WTC11 (cell line): Measurements from ENCODE around the gene TCTN2. TPM values are rescaled to one million over a fixed set of nuclear protein-coding genes. Genes with fewer than 3 reads are reported as not detected.

Experiments used
- CDX4 ChIP-seq: fragments of 250-450 bp; sonication (Bioruptor Pico); IDR thresholded peaks from 2 replicates; pipeline ENCODE4 v1.9.0; 2021; ENCODE audit warnings: moderate library complexity, mild to moderate bottlenecking, inconsistent platforms, borderline replicate concordance
- CTCF ChIP-seq: fragments of 200-600 bp; IDR thresholded peaks from 2 replicates; pipeline ENCODE4 v1.8.0; 2022; ENCODE audit warnings: antibody characterized with exemption
- ESRRA ChIP-seq: sonication (generic); formaldehyde crosslinking; IDR thresholded peaks from 2 replicates; pipeline ENCODE4 v1.8.1; 2022; ENCODE audit warnings: mild to moderate bottlenecking, missing genetic modification reagents, borderline replicate concordance
- FOXJ3 ChIP-seq: sonication (generic); formaldehyde crosslinking; IDR thresholded peaks from 2 replicates; pipeline ENCODE4 v1.9.0; 2021; ENCODE audit warnings: missing genetic modification reagents, mild to moderate bottlenecking, borderline replicate concordance
- FOXP4 ChIP-seq: sonication (generic); formaldehyde crosslinking; IDR thresholded peaks from 2 replicates; pipeline ENCODE4 v1.8.0; 2022; ENCODE audit warnings: mild to moderate bottlenecking, missing genetic modification reagents
- GABPB1 ChIP-seq: sonication (generic); formaldehyde crosslinking; IDR thresholded peaks from 2 replicates; pipeline ENCODE4 v1.8.1; 2023; ENCODE audit warnings: mild to moderate bottlenecking, missing genetic modification reagents
- GRHL2 ChIP-seq: fragments of 250-450 bp; sonication (Bioruptor Pico); IDR thresholded peaks from 2 replicates; pipeline ENCODE4 v1.8.0; 2022; ENCODE audit warnings: mild to moderate bottlenecking, moderate library complexity; ENCODE audit not compliant: insufficient replicate concordance, severe bottlenecking
- IRF2 ChIP-seq: sonication (generic); formaldehyde crosslinking; IDR thresholded peaks from 2 replicates; pipeline ENCODE4 v1.8.0; 2022; ENCODE audit warnings: low read depth, missing genetic modification reagents, borderline replicate concordance
- MXD4 ChIP-seq: fragments of 250-450 bp; sonication (Bioruptor Pico); IDR thresholded peaks from 2 replicates; pipeline ENCODE4 v1.8.0; 2021; ENCODE audit warnings: mild to moderate bottlenecking, moderate library complexity, borderline replicate concordance
- NFATC4 ChIP-seq: fragments of 250-450 bp; sonication (Bioruptor Pico); IDR thresholded peaks from 2 replicates; pipeline ENCODE4 v1.9.0; 2021; ENCODE audit warnings: mild to moderate bottlenecking
- NR1H2 ChIP-seq: sonication (generic); formaldehyde crosslinking; IDR thresholded peaks from 2 replicates; pipeline ENCODE4 v1.9.0; 2021; ENCODE audit warnings: mild to moderate bottlenecking, moderate library complexity, missing genetic modification reagents
- OVOL2 ChIP-seq: fragments of 250-450 bp; sonication (Bioruptor Pico); IDR thresholded peaks from 2 replicates; pipeline ENCODE4 v1.9.0; 2021; ENCODE audit warnings: mild to moderate bottlenecking, borderline replicate concordance
- SMAD3 ChIP-seq: sonication (generic); formaldehyde crosslinking; IDR thresholded peaks from 2 replicates; pipeline ENCODE4 v1.8.0; 2022; ENCODE audit warnings: missing genetic modification reagents, mild to moderate bottlenecking, borderline replicate concordance
- TCF7 ChIP-seq: sonication (generic); formaldehyde crosslinking; IDR thresholded peaks from 2 replicates; pipeline ENCODE4 v1.8.0; 2022; ENCODE audit warnings: mild to moderate bottlenecking, low read depth, missing genetic modification reagents, moderate library complexity
- ZBTB21 ChIP-seq: sonication (generic); formaldehyde crosslinking; IDR thresholded peaks from 2 replicates; pipeline ENCODE4 v1.8.1; 2023; ENCODE audit warnings: mild to moderate bottlenecking, missing genetic modification reagents, borderline replicate concordance
- ZMAT4 ChIP-seq: fragments of 250-450 bp; sonication (Bioruptor Pico); IDR thresholded peaks from 2 replicates; pipeline ENCODE4 v1.9.0; 2021; ENCODE audit warnings: mild to moderate bottlenecking
- ZNF121 ChIP-seq: sonication (generic); formaldehyde crosslinking; IDR thresholded peaks from 2 replicates; pipeline ENCODE4 v1.8.0; 2023; ENCODE audit warnings: missing genetic modification reagents
- ZNF416 ChIP-seq: fragments of 250-450 bp; sonication (Bioruptor Pico); IDR thresholded peaks from 2 replicates; pipeline ENCODE4 v1.9.0; 2021; ENCODE audit warnings: mild to moderate bottlenecking, inconsistent platforms
- ZNF532 ChIP-seq: fragments of 250-450 bp; sonication (Bioruptor Pico); IDR thresholded peaks from 2 replicates; pipeline ENCODE4 v1.9.0; 2021; ENCODE audit warnings: mild to moderate bottlenecking, borderline replicate concordance
- total RNA-seq: library from RNA; stranded (reverse); gene quantifications from 3 replicates; pipeline ENCODE4 v1.2.3, GENCODE V29; 2021
- TF ChIP-seq, protein P1 (sequence below): sonication (generic); formaldehyde crosslinking; IDR thresholded peaks from 2 replicates; pipeline ENCODE4 v1.8.0; 2022; ENCODE audit warnings: mild to moderate bottlenecking, missing genetic modification reagents
- TF ChIP-seq, protein P2 (sequence below): sonication (generic); formaldehyde crosslinking; conservative IDR thresholded peaks from 2 replicates; pipeline ENCODE4 v1.8.1; 2023; ENCODE audit warnings: mild to moderate bottlenecking, low read depth, missing genetic modification reagents, moderate library complexity
- TF ChIP-seq, protein P3 (sequence below): sonication (generic); formaldehyde crosslinking; IDR thresholded peaks from 2 replicates; pipeline ENCODE4 v1.8.1; 2022; ENCODE audit warnings: low read depth, mild to moderate bottlenecking, moderate library complexity, missing genetic modification reagents, borderline replicate concordance
- TF ChIP-seq, protein P4 (sequence below): fragments of 250-450 bp; sonication (Bioruptor Pico); IDR thresholded peaks from 2 replicates; pipeline ENCODE4 v1.8.0; 2021; ENCODE audit warnings: mild to moderate bottlenecking

The TCTN2 gene
- total RNA-seq, 1 experiment from 2014 or later = 6.2 TPM

DNA sequence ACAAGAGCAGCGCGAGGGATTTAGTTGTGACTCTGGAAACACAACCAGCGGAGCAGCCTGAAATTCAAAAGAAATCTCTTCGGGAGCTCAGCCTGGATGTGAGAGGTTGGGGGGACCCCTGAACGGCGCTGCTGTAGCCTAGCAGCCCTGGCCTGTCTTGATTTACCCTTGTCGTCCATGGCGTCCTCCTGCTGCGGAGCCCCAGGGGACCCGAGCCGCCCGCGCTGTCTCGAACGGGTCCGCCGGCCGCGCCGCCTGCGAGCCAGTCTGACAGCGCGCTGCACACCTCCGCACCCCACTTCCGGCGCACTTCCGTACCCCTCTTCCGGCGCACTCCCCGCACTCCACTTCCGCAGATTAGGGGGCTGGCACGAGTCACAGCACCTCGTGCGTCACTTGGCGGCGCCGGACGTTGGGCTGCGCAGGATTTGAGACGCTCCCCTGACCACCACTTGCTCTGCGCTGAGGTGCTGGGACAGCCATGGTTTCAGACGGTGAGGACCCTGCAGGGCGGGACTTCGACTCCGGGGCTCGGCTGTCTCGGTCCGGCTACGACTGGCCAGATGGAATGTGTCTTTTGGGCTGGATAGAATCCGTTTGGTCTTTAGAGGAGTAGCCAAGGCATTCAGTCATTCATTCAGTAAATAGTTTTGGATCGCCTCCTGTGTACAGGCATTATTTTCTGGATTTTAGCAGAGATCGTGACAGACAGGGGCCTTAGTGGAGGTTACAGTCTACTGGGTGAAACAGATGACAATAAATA is 37.4 kb upstream of the TCTN2 start, which contains the start of the genes EIF2B1 and GTF2H3 (continued):
- TF ChIP-seq, protein P1, sequence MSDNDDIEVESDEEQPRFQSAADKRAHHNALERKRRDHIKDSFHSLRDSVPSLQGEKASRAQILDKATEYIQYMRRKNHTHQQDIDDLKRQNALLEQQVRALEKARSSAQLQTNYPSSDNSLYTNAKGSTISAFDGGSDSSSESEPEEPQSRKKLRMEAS (CRISPR knock-in tag) = peak; percentile 96
- TF ChIP-seq CDX4 (CRISPR knock-in tag) (no peak), NR1H2 (CRISPR knock-in tag) (no peak), ZNF416 (no peak), ZMAT4 (CRISPR knock-in tag) (no peak), GRHL2 (CRISPR knock-in tag) (no peak), ZNF532 (CRISPR knock-in tag) (no peak), FOXP4 (CRISPR knock-in tag) (peak; percentile 89), ESRRA (CRISPR knock-in tag) (no peak), CTCF (no peak), GABPB1 (CRISPR knock-in tag) (peak; percentile 95), SMAD3 (CRISPR knock-in tag) (peak; percentile 67; the same call in 1 of the 2 replicates), MXD4 (CRISPR knock-in tag) (no peak), OVOL2 (CRISPR knock-in tag) (no peak), ZBTB21 (peak; percentile 88; the same call in 1 of the 2 replicates), IRF2 (0 out of 2 replicates have a peak, but pooled peaks have one; percentile 29), FOXJ3 (CRISPR knock-in tag) (no peak), TCF7 (CRISPR knock-in tag) (no peak), NFATC4 (CRISPR knock-in tag) (no peak), ZNF121 (CRISPR knock-in tag) (no peak)
- TF ChIP-seq, protein P2, sequence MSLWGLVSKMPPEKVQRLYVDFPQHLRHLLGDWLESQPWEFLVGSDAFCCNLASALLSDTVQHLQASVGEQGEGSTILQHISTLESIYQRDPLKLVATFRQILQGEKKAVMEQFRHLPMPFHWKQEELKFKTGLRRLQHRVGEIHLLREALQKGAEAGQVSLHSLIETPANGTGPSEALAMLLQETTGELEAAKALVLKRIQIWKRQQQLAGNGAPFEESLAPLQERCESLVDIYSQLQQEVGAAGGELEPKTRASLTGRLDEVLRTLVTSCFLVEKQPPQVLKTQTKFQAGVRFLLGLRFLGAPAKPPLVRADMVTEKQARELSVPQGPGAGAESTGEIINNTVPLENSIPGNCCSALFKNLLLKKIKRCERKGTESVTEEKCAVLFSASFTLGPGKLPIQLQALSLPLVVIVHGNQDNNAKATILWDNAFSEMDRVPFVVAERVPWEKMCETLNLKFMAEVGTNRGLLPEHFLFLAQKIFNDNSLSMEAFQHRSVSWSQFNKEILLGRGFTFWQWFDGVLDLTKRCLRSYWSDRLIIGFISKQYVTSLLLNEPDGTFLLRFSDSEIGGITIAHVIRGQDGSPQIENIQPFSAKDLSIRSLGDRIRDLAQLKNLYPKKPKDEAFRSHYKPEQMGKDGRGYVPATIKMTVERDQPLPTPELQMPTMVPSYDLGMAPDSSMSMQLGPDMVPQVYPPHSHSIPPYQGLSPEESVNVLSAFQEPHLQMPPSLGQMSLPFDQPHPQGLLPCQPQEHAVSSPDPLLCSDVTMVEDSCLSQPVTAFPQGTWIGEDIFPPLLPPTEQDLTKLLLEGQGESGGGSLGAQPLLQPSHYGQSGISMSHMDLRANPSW (CRISPR knock-in tag) = no peak
- TF ChIP-seq, protein P3, sequence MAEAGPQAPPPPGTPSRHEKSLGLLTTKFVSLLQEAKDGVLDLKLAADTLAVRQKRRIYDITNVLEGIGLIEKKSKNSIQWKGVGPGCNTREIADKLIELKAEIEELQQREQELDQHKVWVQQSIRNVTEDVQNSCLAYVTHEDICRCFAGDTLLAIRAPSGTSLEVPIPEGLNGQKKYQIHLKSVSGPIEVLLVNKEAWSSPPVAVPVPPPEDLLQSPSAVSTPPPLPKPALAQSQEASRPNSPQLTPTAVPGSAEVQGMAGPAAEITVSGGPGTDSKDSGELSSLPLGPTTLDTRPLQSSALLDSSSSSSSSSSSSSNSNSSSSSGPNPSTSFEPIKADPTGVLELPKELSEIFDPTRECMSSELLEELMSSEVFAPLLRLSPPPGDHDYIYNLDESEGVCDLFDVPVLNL (CRISPR knock-in tag) = no peak
- TF ChIP-seq, protein P4, sequence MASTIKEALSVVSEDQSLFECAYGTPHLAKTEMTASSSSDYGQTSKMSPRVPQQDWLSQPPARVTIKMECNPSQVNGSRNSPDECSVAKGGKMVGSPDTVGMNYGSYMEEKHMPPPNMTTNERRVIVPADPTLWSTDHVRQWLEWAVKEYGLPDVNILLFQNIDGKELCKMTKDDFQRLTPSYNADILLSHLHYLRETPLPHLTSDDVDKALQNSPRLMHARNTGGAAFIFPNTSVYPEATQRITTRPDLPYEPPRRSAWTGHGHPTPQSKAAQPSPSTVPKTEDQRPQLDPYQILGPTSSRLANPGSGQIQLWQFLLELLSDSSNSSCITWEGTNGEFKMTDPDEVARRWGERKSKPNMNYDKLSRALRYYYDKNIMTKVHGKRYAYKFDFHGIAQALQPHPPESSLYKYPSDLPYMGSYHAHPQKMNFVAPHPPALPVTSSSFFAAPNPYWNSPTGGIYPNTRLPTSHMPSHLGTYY (CRISPR knock-in tag) = no peak
